ENCODE measurements around the gene COMTD1. TPM values are rescaled to one million over a fixed set of nuclear protein-coding genes. Genes with fewer than 3 reads are reported as not detected.
"Not testable (repeated sequence)": the region's sequence is repeated elsewhere in the genome, so short reads cannot be mapped to it uniquely, and the experiment has no call there.

Gene COMTD1
- polyA plus RNA-seq, 1 of the 3 experiments (the other 2 are of a cell fraction), result 7.6 TPM

- H3K9ac ChIP-seq, result no peak overlapping the region
- peaks cover 12% of the 10 kb centered on the region for H4K20me1 ChIP-seq (ENCODE audit: insufficient read depth)
- 100% methylated on average over 1 of the region's 1 CpG for WGBS (ENCODE audit: low lambda C conversion rate)
- no peak overlapping the region for H2AFZ ChIP-seq (ENCODE audit: low read depth)
- peaks cover 12% of the 10 kb centered on the region for H3F3A ChIP-seq (replicated peaks; ENCODE audit: insufficient read depth)
- no peak overlapping the region for H3K4me3 ChIP-seq (ENCODE audit: low read depth in 2 of 2, low read length in 1 of 2)
- peaks cover 13 to 15% of the 10 kb centered on the region in 2 experiments for H3K4me1 ChIP-seq (ENCODE audit: control insufficient read depth in 1 of 2, insufficient read depth in 2 of 2, low read depth in 1 of 2, low read length in 1 of 2)
- no peaks in the 10 kb centered on the region for H3K9me2 ChIP-seq
- TF ChIP-seq, protein P1, sequence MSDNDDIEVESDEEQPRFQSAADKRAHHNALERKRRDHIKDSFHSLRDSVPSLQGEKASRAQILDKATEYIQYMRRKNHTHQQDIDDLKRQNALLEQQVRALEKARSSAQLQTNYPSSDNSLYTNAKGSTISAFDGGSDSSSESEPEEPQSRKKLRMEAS (IDR thresholded peaks at IDR 0.05; ENCODE audit: low read depth), result no peak
- TF ChIP-seq REST (IDR thresholded peaks at IDR 0.05; ENCODE audit: low read depth, low read length) (no peak), ELF1 (IDR thresholded peaks at IDR 0.05) (no peak), SMC3 (IDR thresholded peaks at IDR 0.05; ENCODE audit: low read depth, low read length) (no peak), MEF2A (IDR thresholded peaks at IDR 0.05; ENCODE audit: borderline replicate concordance, low read depth) (no peak), GATA2 (CRISPR knock-in tag; IDR thresholded peaks at IDR 0.05) (no peak)
- H3K4me2 ChIP-seq, result no peak overlapping the region
- DNase-seq, result no peak
- peaks cover 22% of the 10 kb centered on the region for H3K79me2 ChIP-seq (ENCODE audit: insufficient read depth)
- H3K9me3 ChIP-seq, result no peaks in the 10 kb centered on the region
- H3K27me3 ChIP-seq (ENCODE audit: insufficient read depth), result no peaks in the 10 kb centered on the region
- CTCF ChIA-PET, result interaction anchor here (1.1 to 1.7 kb wide), 4 partner anchors 21 to 964 kb away, joined by 3 to 4 read pairs (median 4); partner anchors contain the start of gene COMTD1
- POLR2A ChIA-PET, result no interaction called here
- H3K36me3 ChIP-seq (replicated peaks in 1 of 2; ENCODE audit: control insufficient read depth in 1 of 2, insufficient read depth in 2 of 2, low read length in 1 of 2), result peaks cover 5 to 10% of the 10 kb centered on the region in 2 experiments
- H3K27ac ChIP-seq (ENCODE audit: low read depth in 2 of 2, low read length in 1 of 2), result no peak overlapping the region
Measured at GRCh38 chr10:75207857-75208144, 28.0 kb downstream of the COMTD1 start.

DNA sequence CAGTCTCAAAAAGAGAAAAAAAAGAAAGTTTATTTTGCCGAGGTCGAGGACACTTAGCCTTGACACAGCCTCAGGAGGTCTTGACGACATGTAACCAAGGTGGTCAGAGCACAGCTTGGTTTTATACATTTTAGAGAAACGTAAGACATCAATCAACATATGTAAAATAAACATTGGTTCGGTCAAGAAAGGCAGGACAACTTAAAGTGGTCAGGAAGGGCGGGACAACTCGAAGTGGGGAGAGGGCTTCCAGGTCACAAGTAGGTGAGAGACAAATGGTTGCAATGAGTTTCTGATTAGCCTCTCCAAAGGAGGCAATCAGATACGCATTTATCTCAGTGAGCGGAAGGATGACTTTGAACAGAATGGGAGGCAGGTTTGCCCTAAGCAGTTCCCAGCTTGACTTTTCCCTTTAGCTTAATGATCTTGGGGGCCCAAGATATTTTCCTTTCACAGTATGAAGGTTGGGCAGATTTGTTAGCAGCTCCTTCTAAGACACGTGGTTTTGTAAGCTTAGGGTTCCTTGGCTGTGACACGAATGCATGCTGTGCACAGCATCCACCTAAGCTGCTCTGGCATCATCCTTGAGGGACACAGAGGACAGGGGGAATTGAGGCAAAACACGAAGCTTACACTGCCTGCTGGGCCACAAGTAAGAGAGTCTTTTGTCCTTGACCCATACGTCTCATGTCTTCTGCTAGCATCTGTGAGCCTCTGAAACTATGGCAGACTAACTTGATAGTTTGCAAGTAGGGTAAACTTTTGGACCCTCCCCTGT is 28.5 kb downstream of the COMTD1 start:
- Histone ChIP-seq H3K4me1 (ENCODE audit: control insufficient read depth in 1 of 2, insufficient read depth in 2 of 2, low read depth in 1 of 2, low read length in 1 of 2) (peaks cover 11 to 14% of the 10 kb centered on the region in 2 experiments), H3K9me3 (no peaks in the 10 kb centered on the region), H3K27ac (ENCODE audit: low read depth in 2 of 2, low read length in 1 of 2) (no peak overlapping the region), H3K79me2 (ENCODE audit: insufficient read depth) (peaks cover 16% of the 10 kb centered on the region), H3K36me3 (replicated peaks in 1 of 2; ENCODE audit: control insufficient read depth in 1 of 2, insufficient read depth in 2 of 2, low read length in 1 of 2) (peaks cover under 1 to 5% of the 10 kb centered on the region in 2 experiments), H3K4me2 (no peak overlapping the region), H3F3A (replicated peaks; ENCODE audit: insufficient read depth) (peaks cover 11% of the 10 kb centered on the region), H3K9me2 (no peaks in the 10 kb centered on the region), H4K20me1 (ENCODE audit: insufficient read depth) (peaks cover 7% of the 10 kb centered on the region), H3K4me3 (ENCODE audit: low read depth in 2 of 2, low read length in 1 of 2) (no peak overlapping the region), H2AFZ (ENCODE audit: low read depth) (no peak overlapping the region), H3K27me3 (ENCODE audit: insufficient read depth) (no peaks in the 10 kb centered on the region), H3K9ac (no peak overlapping the region)
- ChIA-PET CTCF (interaction anchor here (0.6 to 1.7 kb wide), 5 partner anchors 9 to 963 kb away, joined by 3 to 4 read pairs (median 4); partner anchors contain the start of gene COMTD1), POLR2A (no interaction called here)
- DNase-seq, result no peak
- no peak for TF ChIP-seq FOXM1 (IDR thresholded peaks at IDR 0.05; ENCODE audit: low read depth)
- TF ChIP-seq CHD2 (IDR thresholded peaks at IDR 0.05; ENCODE audit: low read length, partially characterized antibody), result no peak
- TF ChIP-seq, protein P1 (IDR thresholded peaks at IDR 0.05; ENCODE audit: low read depth), result no peak
- TF ChIP-seq JUND (IDR thresholded peaks at IDR 0.05), result no peak
- no peak for TF ChIP-seq SIN3A (IDR thresholded peaks at IDR 0.05; ENCODE audit: borderline replicate concordance, low read depth, low read length)
- no peak for TF ChIP-seq YY1 (IDR thresholded peaks at IDR 0.05; ENCODE audit: low read depth)
- no peak for TF ChIP-seq USF1 (IDR thresholded peaks at IDR 0.05; ENCODE audit: borderline replicate concordance, low read depth)
- TF ChIP-seq RAD21 (IDR thresholded peaks at IDR 0.05; ENCODE audit: low read length), result no peak
- WGBS (ENCODE audit: low lambda C conversion rate), result 92% methylated on average over 13 of the region's 13 CpGs

- DNase-seq; POLR2A ChIA-PET; H3K9me2 ChIP-seq; H3K4me1 ChIP-seq (ENCODE audit: control insufficient read depth in 1 of 2, insufficient read depth in 2 of 2, low read depth in 1 of 2, low read length in 1 of 2); H3K4me2 ChIP-seq; H3K27me3 ChIP-seq (ENCODE audit: insufficient read depth); H2AFZ ChIP-seq (ENCODE audit: low read depth); H3K9me3 ChIP-seq; H3K27ac ChIP-seq (ENCODE audit: low read depth in 2 of 2, low read length in 1 of 2); H4K20me1 ChIP-seq (ENCODE audit: insufficient read depth); H3K9ac ChIP-seq; H3K36me3 ChIP-seq (replicated peaks in 1 of 2; ENCODE audit: control insufficient read depth in 1 of 2, insufficient read depth in 2 of 2, low read length in 1 of 2); H3K4me3 ChIP-seq (ENCODE audit: low read depth in 2 of 2, low read length in 1 of 2): not testable (repeated sequence)
- peaks cover 10% of the 10 kb centered on the region for H3K79me2 ChIP-seq (ENCODE audit: insufficient read depth)
- peaks cover 11% of the 10 kb centered on the region for H3F3A ChIP-seq (replicated peaks; ENCODE audit: insufficient read depth)
- CTCF ChIA-PET, result interaction anchor here (1.0 kb wide), 1 partner anchor 9 kb away, joined by 4 read pairs; no protein-coding TSS in a partner anchor
- 96% methylated on average over 14 of the region's 14 CpGs for WGBS (ENCODE audit: low lambda C conversion rate)
Measured at GRCh38 chr10:75206638-75207037, 29.1 kb downstream of the COMTD1 start.

All from SK-N-SH (cell line).